Measurements from ENCODE around the gene NUCB2. TPM values are rescaled to one million over a fixed set of nuclear protein-coding genes. Genes with fewer than 3 reads are reported as not detected.

The NUCB2 gene
- total RNA-seq, 1 donor from 2014 or later = 52.8 TPM

DNA sequence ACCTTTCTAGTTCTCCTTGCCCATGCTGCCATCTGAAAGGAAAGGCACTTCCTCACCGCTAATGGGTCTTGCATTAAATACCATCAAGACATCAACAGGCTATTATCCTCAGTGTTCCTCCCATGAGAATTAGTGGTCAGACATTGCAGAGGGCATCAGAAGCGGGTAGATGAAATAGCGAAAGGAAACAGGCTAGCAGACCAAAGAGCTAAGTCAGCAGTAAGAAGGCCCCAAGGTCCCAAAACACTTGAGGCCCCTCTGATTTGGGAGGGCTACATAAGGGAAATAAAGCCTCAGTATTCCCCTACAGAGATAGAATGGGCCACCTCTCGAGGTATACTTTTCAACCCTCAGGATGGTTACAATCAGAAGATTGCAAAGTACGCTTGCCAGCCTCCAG is 99.0 kb downstream of the NUCB2 start:
- Mint-ChIP-seq H3K27me3 (no peaks in the 10 kb centered on the region), H3K4me3 (ENCODE audit: low read depth) (no peak overlapping the region), H3K27ac (no peak overlapping the region), H3K9me3 (ENCODE audit: low read depth) (peaks cover 32% of the 10 kb centered on the region), H3K36me3 (ENCODE audit: insufficient read depth) (peaks cover 18% of the 10 kb centered on the region), H3K4me1 (ENCODE audit: low read depth) (no peaks in the 10 kb centered on the region)
- DNase-seq (ENCODE audit: low spot score, unreplicated experiment) = no peak
- TF ChIP-seq, protein P1, sequence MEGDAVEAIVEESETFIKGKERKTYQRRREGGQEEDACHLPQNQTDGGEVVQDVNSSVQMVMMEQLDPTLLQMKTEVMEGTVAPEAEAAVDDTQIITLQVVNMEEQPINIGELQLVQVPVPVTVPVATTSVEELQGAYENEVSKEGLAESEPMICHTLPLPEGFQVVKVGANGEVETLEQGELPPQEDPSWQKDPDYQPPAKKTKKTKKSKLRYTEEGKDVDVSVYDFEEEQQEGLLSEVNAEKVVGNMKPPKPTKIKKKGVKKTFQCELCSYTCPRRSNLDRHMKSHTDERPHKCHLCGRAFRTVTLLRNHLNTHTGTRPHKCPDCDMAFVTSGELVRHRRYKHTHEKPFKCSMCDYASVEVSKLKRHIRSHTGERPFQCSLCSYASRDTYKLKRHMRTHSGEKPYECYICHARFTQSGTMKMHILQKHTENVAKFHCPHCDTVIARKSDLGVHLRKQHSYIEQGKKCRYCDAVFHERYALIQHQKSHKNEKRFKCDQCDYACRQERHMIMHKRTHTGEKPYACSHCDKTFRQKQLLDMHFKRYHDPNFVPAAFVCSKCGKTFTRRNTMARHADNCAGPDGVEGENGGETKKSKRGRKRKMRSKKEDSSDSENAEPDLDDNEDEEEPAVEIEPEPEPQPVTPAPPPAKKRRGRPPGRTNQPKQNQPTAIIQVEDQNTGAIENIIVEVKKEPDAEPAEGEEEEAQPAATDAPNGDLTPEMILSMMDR (IDR thresholded peaks at IDR 0.05; ENCODE audit: unreplicated experiment) = no peak

DNA sequence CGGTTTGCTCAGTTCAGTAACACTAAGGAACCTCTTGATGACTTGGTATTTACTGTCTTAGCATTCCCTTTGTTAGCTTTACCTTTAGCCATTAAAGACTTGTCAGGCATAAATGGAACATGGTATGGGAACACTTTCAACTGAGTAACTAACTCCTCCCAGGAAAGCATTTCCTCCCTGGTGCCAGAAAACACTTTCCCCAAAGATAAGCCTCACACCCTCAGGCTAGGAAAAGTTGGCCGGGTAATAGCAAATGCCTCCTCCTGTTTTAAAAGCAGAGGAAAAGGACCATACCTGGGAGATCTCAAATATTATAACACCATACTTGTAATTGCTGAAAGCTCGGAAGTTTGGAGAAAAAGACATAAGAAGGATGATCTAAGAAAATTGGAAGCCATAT is 100.0 kb downstream of the NUCB2 start:
- Mint-ChIP-seq H3K27me3 (no peaks in the 10 kb centered on the region), H3K36me3 (ENCODE audit: insufficient read depth) (peaks cover 11% of the 10 kb centered on the region)

DNA sequence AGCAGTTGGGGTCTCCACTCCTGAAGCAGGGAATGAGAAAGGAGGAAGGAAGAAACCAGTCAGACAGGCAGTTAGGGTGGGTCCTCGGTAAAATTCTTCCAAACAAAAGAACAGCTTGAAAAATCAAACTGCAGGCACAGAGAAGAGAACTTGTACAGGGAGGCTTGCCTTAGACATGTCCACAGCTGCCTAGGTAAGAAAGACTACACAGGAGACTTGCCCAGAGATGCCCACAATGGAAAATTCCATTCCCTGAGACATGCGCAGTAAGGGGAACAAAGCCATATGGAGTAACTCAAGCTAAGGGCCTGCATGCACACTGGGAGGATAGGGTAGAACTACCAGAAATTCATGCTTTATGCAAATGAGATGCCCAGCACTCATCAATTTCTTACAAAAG is 102.1 kb downstream of the NUCB2 start:
- Mint-ChIP-seq H3K4me3 (ENCODE audit: low read depth) (no peak overlapping the region), H3K9me3 (ENCODE audit: low read depth) (peaks cover 12% of the 10 kb centered on the region), H3K27ac (no peak overlapping the region), H3K36me3 (ENCODE audit: insufficient read depth) (peaks cover 1% of the 10 kb centered on the region), H3K4me1 (ENCODE audit: low read depth) (no peaks in the 10 kb centered on the region), H3K27me3 (no peaks in the 10 kb centered on the region)
- TF ChIP-seq, protein P1 (IDR thresholded peaks at IDR 0.05; ENCODE audit: unreplicated experiment) = no peak
- no peak for DNase-seq (ENCODE audit: low spot score, unreplicated experiment)

More for the DNA sequence above, 100.0 kb downstream of the NUCB2 start:
- Mint-ChIP-seq H3K9me3 (ENCODE audit: low read depth) (peaks cover 22% of the 10 kb centered on the region), H3K4me3 (ENCODE audit: low read depth) (no peak overlapping the region), H3K27ac (no peak overlapping the region), H3K4me1 (ENCODE audit: low read depth) (no peaks in the 10 kb centered on the region)
- no peak for DNase-seq (ENCODE audit: low spot score, unreplicated experiment)
- TF ChIP-seq, protein P1 (IDR thresholded peaks at IDR 0.05; ENCODE audit: unreplicated experiment) = no peak

DNA sequence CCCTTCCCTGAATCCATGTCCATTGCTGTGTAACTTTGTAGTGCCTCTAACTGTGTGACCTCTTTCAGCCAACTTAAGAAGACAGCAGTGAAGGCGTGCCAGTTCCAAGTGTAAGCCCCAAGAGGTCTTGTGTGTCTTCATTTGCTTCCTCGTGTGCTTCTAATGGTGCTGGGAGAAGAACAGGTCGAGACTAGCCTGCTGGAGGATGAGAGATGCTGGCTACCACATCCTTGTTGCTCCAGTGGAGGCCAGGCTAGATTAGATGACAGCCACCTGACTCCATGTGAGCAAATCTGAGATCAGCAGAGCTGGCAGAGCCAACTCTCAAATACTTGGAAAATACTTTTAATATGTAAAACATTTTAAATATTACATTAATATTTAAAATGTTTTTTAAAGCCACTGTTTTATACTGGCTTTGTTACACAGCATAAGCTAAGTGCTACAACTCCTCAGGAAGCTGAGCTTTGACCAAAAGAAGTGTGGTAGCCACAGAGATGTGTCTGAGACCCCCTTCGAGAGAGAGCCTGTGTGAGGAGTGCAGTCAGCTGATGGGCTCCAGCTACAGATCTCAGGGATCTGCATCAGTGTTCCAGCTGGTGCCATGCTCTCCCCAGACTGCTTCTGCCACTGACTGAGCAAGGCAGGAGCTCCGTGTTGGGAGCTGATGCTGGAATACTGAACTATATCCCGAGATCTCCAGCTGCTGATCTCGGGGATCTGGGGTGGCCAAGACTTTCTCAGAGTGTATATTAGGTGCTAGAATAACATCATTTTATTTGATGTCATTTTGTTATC is 103.0 kb downstream of the NUCB2 start:
- Mint-ChIP-seq H3K9me3 (ENCODE audit: low read depth) (peaks cover 9% of the 10 kb centered on the region), H3K4me1 (ENCODE audit: low read depth) (no peaks in the 10 kb centered on the region), H3K4me3 (ENCODE audit: low read depth) (no peak overlapping the region), H3K27ac (peak overlapping the region; percentile 13), H3K36me3 (ENCODE audit: insufficient read depth) (no peaks in the 10 kb centered on the region), H3K27me3 (no peaks in the 10 kb centered on the region)
- TF ChIP-seq, protein P1 (IDR thresholded peaks at IDR 0.05; ENCODE audit: unreplicated experiment) = no peak
- no peak for DNase-seq (ENCODE audit: low spot score, unreplicated experiment)

DNA sequence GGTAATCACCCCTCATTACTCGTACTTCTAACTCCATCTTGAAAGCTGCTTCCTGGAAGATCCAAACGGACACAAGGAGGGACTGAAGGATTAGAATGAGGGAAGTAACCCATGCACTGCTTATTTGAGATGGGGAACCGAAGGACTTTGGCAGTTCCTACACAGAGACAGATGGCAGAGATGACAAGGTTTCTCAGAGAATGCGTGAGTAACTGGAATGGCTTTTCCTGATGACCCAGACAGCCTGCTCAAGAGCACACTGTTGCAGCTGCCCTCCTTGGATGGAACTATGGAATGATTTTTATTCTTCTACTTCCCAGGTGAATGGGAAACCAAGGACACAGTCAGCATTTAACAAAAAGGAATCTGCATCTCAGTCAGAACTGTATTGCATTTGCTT is 104.6 kb downstream of the NUCB2 start:
- peaks cover 6% of the 10 kb centered on the region for H3K9me3 Mint-ChIP-seq (ENCODE audit: low read depth)
- TF ChIP-seq, protein P1 (IDR thresholded peaks at IDR 0.05; ENCODE audit: unreplicated experiment) = no peak
- no peaks in the 10 kb centered on the region for H3K27me3 Mint-ChIP-seq
- H3K4me3 Mint-ChIP-seq (ENCODE audit: low read depth) = no peak overlapping the region
- no peak for DNase-seq (ENCODE audit: low spot score, unreplicated experiment)
- no peak overlapping the region for H3K27ac Mint-ChIP-seq
- H3K4me1 Mint-ChIP-seq (ENCODE audit: low read depth) = no peaks in the 10 kb centered on the region
- no peaks in the 10 kb centered on the region for H3K36me3 Mint-ChIP-seq (ENCODE audit: insufficient read depth)

Other genes with a start within 250 kb of the NUCB2 start
- gene RPS13, start 199.1 kb upstream of the NUCB2 start, total RNA-seq = 966 and 1,026 TPM in 2 replicates
- gene PIK3C2A, start 68.8 kb upstream of the NUCB2 start, total RNA-seq = 96.0 and 106 TPM in 2 replicates
- gene NCR3LG1, start 75.1 kb downstream of the NUCB2 start, total RNA-seq = 1.3 and 2.1 TPM in 2 replicates
- 8.1 and 10.4 TPM in 2 replicates for gene KCNJ11, start 111.9 kb downstream of the NUCB2 start, total RNA-seq
- 19.2 and 23.9 TPM in 2 replicates for gene ABCC8, start 200.1 kb downstream of the NUCB2 start, total RNA-seq